Smooth muscle cell (in vitro differentiated cells): ENCODE measurements around the gene ABHD1. TPM values are rescaled to one million over a fixed set of nuclear protein-coding genes. Genes with fewer than 3 reads are reported as not detected.
"Not testable (repeated sequence)": the region's sequence is repeated elsewhere in the genome, so short reads cannot be mapped to it uniquely, and the experiment has no call there.

Experiments used
- DNase-seq: peaks from one replicate; lab custom pipeline; 2025; ENCODE audit not compliant: unreplicated experiment; lab: John Stamatoyannopoulos, UW
- H2AFZ ChIP-seq: fragments of 200-600 bp; sonication (generic); 2 replicates; pipeline ENCODE4 v1.6.0; 2016; ENCODE audit warnings: antibody characterized with exemption, low read depth, mild to moderate bottlenecking
- H3F3A ChIP-seq: fragments of 200-600 bp; sonication (generic); 2 replicates; pipeline ENCODE4 v1.6.0; 2017; ENCODE audit warnings: antibody characterized with exemption, low read depth
- H3K27ac ChIP-seq: fragments of 200-600 bp; sonication (generic); 2 replicates; pipeline ENCODE4 v1.5.1; 2016; ENCODE audit warnings: low read depth, mild to moderate bottlenecking
- H3K27me3 ChIP-seq: fragments of 200-600 bp; sonication (generic); 2 replicates; pipeline ENCODE4 v1.6.1; 2016; ENCODE audit warnings: low read depth, mild to moderate bottlenecking
- H3K36me3 ChIP-seq: fragments of 200-600 bp; sonication (generic); 2 replicates; pipeline ENCODE4 v1.5.1; 2016; ENCODE audit warnings: low read depth
- H3K4me1 ChIP-seq: fragments of 200-600 bp; sonication (generic); 2 replicates; pipeline ENCODE4 v1.5.1; 2016; ENCODE audit warnings: low read depth
- H3K4me2 ChIP-seq: fragments of 200-600 bp; sonication (generic); 2 replicates; pipeline ENCODE4 v1.6.0; 2016; ENCODE audit warnings: mild to moderate bottlenecking
- H3K4me3 ChIP-seq: fragments of 200-600 bp; sonication (generic); 2 replicates; pipeline ENCODE4 v1.5.1; 2016; ENCODE audit warnings: mild to moderate bottlenecking
- H3K79me2 ChIP-seq: fragments of 200-600 bp; sonication (generic); 2 replicates; pipeline ENCODE4 v1.6.0; 2016; ENCODE audit warnings: low read depth, mild to moderate bottlenecking
- H3K9ac ChIP-seq: fragments of 200-600 bp; sonication (generic); 2 replicates; pipeline ENCODE4 v1.6.0; 2016; ENCODE audit warnings: low read depth
- H3K9me3 ChIP-seq: fragments of 200-600 bp; sonication (generic); replicated peaks from 2 replicates; pipeline ENCODE4 v1.5.1; 2016; ENCODE audit warnings: low read depth
- H4K20me1 ChIP-seq: fragments of 200-600 bp; sonication (generic); 2 replicates; pipeline ENCODE4 v1.6.0; 2016; ENCODE audit warnings: low read depth
- WGBS: methylation state at CpG from one replicate; pipeline ENCODE4 v1.1.7; 2016; ENCODE audit warnings: low lambda C conversion rate; 5-methylcytosine and 5-hydroxymethylcytosine counted together
- polyA plus RNA-seq: library from polyadenylated mRNA; unstranded; fragments of >200 nt; fragmentation: Nextera tagmentation; extraction: Ambion mirVana; gene quantifications from 2 replicates; pipeline ENCODE4 v1.2.1, GENCODE V29; 2016
- total RNA-seq: library from RNA; depleted of rRNA; stranded (reverse); fragments of >200 nt; gene quantifications from 2 replicates; pipeline ENCODE4 v1.2.3, GENCODE V29; 2014
- TF ChIP-seq, protein P1 (sequence below): fragments of 200-600 bp; sonication (generic); IDR thresholded peaks from 2 replicates; pipeline ENCODE4 v1.5.1; 2017; ENCODE audit warnings: borderline replicate concordance, mild to moderate bottlenecking, antibody characterized with exemption; ENCODE audit not compliant: insufficient read depth, poor library complexity, severe bottlenecking

Gene ABHD1
- total and polyA plus RNA-seq, 2 experiments from 2014 or later = not detected

DNA sequence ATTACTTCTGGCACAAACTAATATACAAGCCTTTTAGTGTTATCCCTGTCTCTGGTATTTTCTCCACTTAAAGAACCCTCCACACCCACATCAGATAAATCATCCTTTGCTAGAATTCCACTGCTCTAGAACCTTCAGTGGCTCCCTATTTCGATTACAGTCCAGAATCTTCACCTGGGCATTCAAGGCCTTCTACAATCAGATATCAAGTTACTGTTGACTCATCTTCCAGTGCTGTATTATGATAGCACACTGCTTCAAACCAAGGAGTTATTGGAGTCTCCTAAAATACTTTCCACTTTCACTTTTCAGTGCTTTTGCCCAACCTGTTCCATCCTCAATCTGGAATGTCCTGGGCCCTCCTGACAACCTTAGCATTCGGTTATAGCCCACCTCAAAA lies 8.1 kb upstream of the ABHD1 start:
- Histone ChIP-seq H3K4me1 (peaks cover 5% of the 10 kb centered on the region), H3K4me2 (no peak overlapping the region), H2AFZ (no peak overlapping the region), H3K9me3 (no peaks in the 10 kb centered on the region), H3K9ac (no peak overlapping the region), H3K79me2 (no peaks in the 10 kb centered on the region), H3K27me3 (peaks cover 43% of the 10 kb centered on the region), H3K27ac (no peak overlapping the region), H3K4me3 (no peak overlapping the region), H3K36me3 (no peaks in the 10 kb centered on the region), H4K20me1 (no peaks in the 10 kb centered on the region), H3F3A (no peaks in the 10 kb centered on the region)
- DNase-seq = no peak
- 72% methylated on average over 2 of the region's 2 CpGs for WGBS
- TF ChIP-seq, protein P1, sequence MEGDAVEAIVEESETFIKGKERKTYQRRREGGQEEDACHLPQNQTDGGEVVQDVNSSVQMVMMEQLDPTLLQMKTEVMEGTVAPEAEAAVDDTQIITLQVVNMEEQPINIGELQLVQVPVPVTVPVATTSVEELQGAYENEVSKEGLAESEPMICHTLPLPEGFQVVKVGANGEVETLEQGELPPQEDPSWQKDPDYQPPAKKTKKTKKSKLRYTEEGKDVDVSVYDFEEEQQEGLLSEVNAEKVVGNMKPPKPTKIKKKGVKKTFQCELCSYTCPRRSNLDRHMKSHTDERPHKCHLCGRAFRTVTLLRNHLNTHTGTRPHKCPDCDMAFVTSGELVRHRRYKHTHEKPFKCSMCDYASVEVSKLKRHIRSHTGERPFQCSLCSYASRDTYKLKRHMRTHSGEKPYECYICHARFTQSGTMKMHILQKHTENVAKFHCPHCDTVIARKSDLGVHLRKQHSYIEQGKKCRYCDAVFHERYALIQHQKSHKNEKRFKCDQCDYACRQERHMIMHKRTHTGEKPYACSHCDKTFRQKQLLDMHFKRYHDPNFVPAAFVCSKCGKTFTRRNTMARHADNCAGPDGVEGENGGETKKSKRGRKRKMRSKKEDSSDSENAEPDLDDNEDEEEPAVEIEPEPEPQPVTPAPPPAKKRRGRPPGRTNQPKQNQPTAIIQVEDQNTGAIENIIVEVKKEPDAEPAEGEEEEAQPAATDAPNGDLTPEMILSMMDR = no peak

DNA sequence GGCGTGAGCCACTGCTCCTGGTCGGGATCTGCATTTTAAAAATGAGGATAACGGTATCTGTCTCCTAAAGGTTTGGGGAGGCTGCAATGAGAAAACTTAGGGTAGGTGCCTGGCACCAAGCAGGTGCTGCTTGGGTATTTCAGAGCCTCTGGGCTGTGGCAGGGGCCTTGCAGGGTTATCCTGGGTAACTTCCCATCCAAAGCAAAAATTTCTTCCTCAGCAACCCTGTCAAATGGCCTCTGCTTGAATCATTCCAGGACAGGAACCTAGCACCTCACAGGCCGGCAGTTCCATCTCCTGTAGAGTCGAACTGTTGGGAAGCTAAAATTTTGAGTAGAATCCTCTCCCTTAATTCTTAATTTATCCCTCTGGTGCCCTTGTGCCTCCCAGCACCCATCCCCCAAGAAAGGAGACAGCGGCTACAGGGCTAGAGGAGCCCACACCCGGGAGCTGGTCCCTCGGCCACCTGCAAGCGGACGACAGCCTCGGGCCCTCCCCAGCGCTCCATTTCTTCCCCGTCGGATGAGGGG lies 5.6 kb upstream of the ABHD1 start:
- H3K4me1 ChIP-seq = peaks cover 5% of the 10 kb centered on the region
- no peaks in the 10 kb centered on the region for H3K79me2 ChIP-seq
- H3F3A ChIP-seq = no peaks in the 10 kb centered on the region
- H3K9me3 ChIP-seq = no peaks in the 10 kb centered on the region
- no peak overlapping the region for H3K27ac ChIP-seq
- H3K27me3 ChIP-seq = peaks cover 68% of the 10 kb centered on the region
- DNase-seq = no peak
- no peaks in the 10 kb centered on the region for H3K36me3 ChIP-seq
- H3K4me2 ChIP-seq = peak overlapping the region; percentile 85
- 32% methylated on average over 13 of the region's 14 CpGs for WGBS
- H3K9ac ChIP-seq = no peak overlapping the region
- no peak overlapping the region for H2AFZ ChIP-seq
- peak overlapping the region; percentile 42 for H3K4me3 ChIP-seq
- TF ChIP-seq, protein P1 = no peak
- H4K20me1 ChIP-seq = no peaks in the 10 kb centered on the region

DNA sequence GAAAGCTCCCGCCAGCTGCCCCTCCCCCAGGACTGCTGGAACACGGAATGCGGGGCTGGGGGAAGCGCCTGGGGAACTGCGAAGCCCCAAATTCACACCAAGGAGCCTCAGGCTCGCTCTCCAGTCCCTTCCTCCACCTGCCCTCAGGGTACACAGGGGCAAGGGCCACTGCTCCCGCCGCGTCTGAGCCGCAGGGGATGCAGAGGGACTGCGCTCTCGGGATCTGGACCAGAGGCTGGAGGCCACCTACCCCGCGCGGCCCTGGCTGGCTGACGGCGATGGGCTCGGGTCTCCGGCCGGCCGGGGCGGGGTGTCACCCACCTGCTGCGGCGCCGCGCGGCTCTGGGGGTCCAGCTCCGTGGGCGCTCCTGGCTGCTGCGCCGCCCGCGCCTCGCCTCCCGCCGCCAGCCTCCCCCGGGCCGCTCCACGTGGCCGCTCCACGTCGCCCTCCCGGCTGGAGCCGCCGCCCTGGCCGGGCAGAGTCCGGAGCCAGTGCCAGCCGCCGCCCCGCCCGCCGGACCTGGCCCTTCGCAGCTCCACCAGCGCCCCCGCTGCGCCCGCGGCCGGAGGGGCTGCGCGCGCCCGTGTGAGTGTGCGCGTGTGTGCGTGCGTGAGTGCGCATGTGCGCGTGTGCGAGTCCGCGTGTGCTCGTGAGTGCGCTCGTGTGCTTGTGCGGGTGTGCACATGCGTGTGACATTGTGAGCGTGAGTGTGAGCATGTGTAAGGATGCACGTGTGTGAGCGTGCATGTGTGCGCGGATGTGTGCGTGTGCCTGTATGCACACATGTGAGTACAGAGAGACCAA lies 4.9 kb upstream of the ABHD1 start, which contains the start of gene CGREF1:
CGREF1 (minus strand) TSS at position 604 of the 805 bp plus-strand sequence. CDS start 14,762 bp downstream, outside the sequence.
- TF ChIP-seq, protein P1 = no peak
- no peaks in the 10 kb centered on the region for H3K36me3 ChIP-seq
- H3K4me1 ChIP-seq = peaks cover 5% of the 10 kb centered on the region
- WGBS = 12% methylated on average over 70 of the region's 84 CpGs
- H3K27ac ChIP-seq = no peak within 1 kb of the TSS
- H3K79me2 ChIP-seq = no peaks in the 10 kb centered on the region
- H4K20me1 ChIP-seq = no peaks in the 10 kb centered on the region
- H3K9ac ChIP-seq = no peak within 1 kb of the TSS
- H3K9me3 ChIP-seq = no peaks in the 10 kb centered on the region
- peak within 1 kb of the TSS; percentile 42 for H3K4me3 ChIP-seq
- peak within 1 kb of the TSS; percentile 85 for H3K4me2 ChIP-seq
- H3F3A ChIP-seq = no peaks in the 10 kb centered on the region
- no peak within 1 kb of the TSS for H2AFZ ChIP-seq
- H3K27me3 ChIP-seq = peaks cover 71% of the 10 kb centered on the region
- DNase-seq = no peak

DNA sequence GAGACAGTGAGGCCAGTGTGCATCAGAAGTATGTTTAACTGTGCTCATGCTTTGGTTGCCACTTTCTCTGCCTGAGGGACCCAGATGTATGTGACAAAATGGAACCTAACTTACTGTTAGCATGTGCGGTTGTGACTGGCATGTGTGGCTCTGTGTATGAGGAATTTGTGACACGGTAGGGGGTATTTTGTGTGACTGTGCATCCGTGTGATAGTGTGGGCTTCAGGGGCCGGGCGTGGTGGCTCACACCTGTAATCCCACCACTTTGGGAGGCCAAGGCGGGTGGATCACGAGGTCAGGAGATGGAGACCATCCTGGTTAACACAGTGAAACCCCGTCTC lies 4.3 kb upstream of the ABHD1 start:
- WGBS = 88% methylated on average over 8 of the region's 8 CpGs
- not testable (repeated sequence) for H3K79me2 ChIP-seq, H3K27ac ChIP-seq, H2AFZ ChIP-seq, H3F3A ChIP-seq, H3K4me1 ChIP-seq, H3K9me3 ChIP-seq, H3K36me3 ChIP-seq, H3K9ac ChIP-seq, H4K20me1 ChIP-seq, DNase-seq
- Histone ChIP-seq H3K4me3 (peak overlapping the region; percentile 42), H3K27me3 (peaks cover 71% of the 10 kb centered on the region), H3K4me2 (peak overlapping the region; percentile 85)
